Heart right ventricle (tissue), 16 donors: ENCODE results near the gene PXDN. TPM values are rescaled to one million over a fixed set of nuclear protein-coding genes. Genes with fewer than 3 reads are reported as not detected.

Source experiments
- ATAC-seq, 8 donors: fragments of 200-7000 bp; cut with Tn5 transposase; one replicate each; pipeline ENCODE4 v1.9.1; 2020; ENCODE audit warnings: mild to moderate bottlenecking in 8 of 8, moderate library complexity in 8 of 8, moderate number of reproducible peaks in 1 of 8
- DNase-seq, 2 donors: peaks; one replicate each; pipeline ENCODE4 v3.0.0-alpha.2; 2020
- H3K27ac ChIP-seq, 10 donors: fragments of 200-600 bp; sonication (generic) in 2 of 10; one replicate each; pipeline versions ENCODE4 v1.5.0 to v1.8.0; 2020 to 2022; ENCODE audit warnings: mild to moderate bottlenecking in 3 of 10
- H3K27me3 ChIP-seq, 7 donors: fragments of 200-600 bp; one replicate each; pipeline ENCODE4 v1.8.0; 2021 to 2022; ENCODE audit warnings: mild to moderate bottlenecking in 2 of 7
- H3K36me3 ChIP-seq, 9 donors: fragments of 200-600 bp; sonication (generic) in 1 of 9; one replicate each; pipeline versions ENCODE4 v1.5.0 to v1.8.0; 2020 to 2022; ENCODE audit warnings: mild to moderate bottlenecking in 2 of 9
- H3K4me1 ChIP-seq, 9 donors: fragments of 200-600 bp; sonication (generic) in 1 of 9; one replicate each; pipeline versions ENCODE4 v1.5.0 to v1.8.0; 2020 to 2022; ENCODE audit warnings: mild to moderate bottlenecking in 4 of 9
- H3K4me3 ChIP-seq, 10 donors: fragments of 200-600 bp; sonication (generic) in 2 of 10; one replicate each; pipeline versions ENCODE4 v1.5.0 to v1.8.0; 2020 to 2022; ENCODE audit warnings: mild to moderate bottlenecking in 7 of 10, moderate library complexity in 2 of 10
- H3K9me3 ChIP-seq, 11 donors: fragments of 200-600 bp in 10 of 11; sonication (generic) in 2 of 11; one replicate each; pipeline versions ENCODE4 v1.5.0 to v1.8.0; 2013 to 2022; ENCODE audit warnings: mild to moderate bottlenecking in 2 of 11, control low read depth in 1 of 11, moderate library complexity in 1 of 11
- CTCF ChIP-seq, 9 donors: fragments of 200-600 bp; sonication (generic) in 2 of 9; IDR thresholded peaks; one replicate each; pipeline versions ENCODE4 v1.5.0 to v1.8.0; 2021 to 2022; ENCODE audit warnings: antibody characterized with exemption in 9 of 9, mild to moderate bottlenecking in 5 of 9, moderate library complexity in 1 of 9
- WGBS, 2 donors: extraction: QIAGEN DNeasy Blood & Tissue Kit; methylation state at CpG; one replicate each; pipeline ENCODE4 v1.1.7; 2013; ENCODE audit warnings: inconsistent platforms in 1 of 2; 5-methylcytosine and 5-hydroxymethylcytosine counted together
- intact Hi-C, 10 donors: fragments of 100-400 bp; cut with DNase I; formaldehyde crosslinking; loops; one replicate each; pipeline versions ENCODE4 v1.11.1 to v1.14.2; 2022
- polyA plus RNA-seq, 2 donors: library from polyadenylated mRNA; stranded (reverse); fragments of 200-250 nt; gene quantifications; one replicate each; pipeline ENCODE4 v1.2.3, GENCODE V29; 2013
- total RNA-seq, 10 donors: library from RNA; stranded (reverse); fragmentation: NEBNext Ultra II Directional in 3 of 10; extraction: Animal tissue kit (Norgen Biotek cat#: 25700) in 3 of 10; gene quantifications; one replicate each; pipeline versions ENCODE4 v1.2.1 to v1.2.4, GENCODE V29; 2021 to 2023
- donor health status: Arrhythmogenic right ventricular cardiomyopathy.
- donor health status: ischemic (EF 13 %, LVEDD 7.1; RV severe dilation, severe dysfunction).
- donor health status: healthy with polysubstance abuse.
- donor health status: DM: no; HTN: yes; CAD: no.
- donor health status: DM: no; HTN: no; CAD: no.
- donor health status: ischemic (EF 25% LVEDD 6.9; RV normal size, moderate dysfunction).
- donor health status: ischemic (EF 25% LVEDD 5.7; RV mildly dilated, moderate dysfunction).
- donor health status: healthy.
- donor health status: DM: yes; HTN: yes; CAD: no.
- donor health status: Ischemic cardiomyopathy.
- donor health status: ischemic (EF 35%, LVEDD 5.7; RV mildly dilated, moderate dysfunction).
- donor health status: nonischemic (EF 11% LVEDD 7.7; RV severe dilation, severe dysfunction).
- donor health status: DM: yes; HTN: yes; CAD: no.
- donor health status: PGD.
- donor health status: ischemic (EF 29% LVEDD 5.4; RV normal size, mild dysfunction).
- donor health status: nonischemic (EF 23%, LVEDD 6.1; RV moderate dilation, normal function).

Gene PXDN
- total and polyA plus RNA-seq, 12 donors, result 7.8 to 65.0 (median 18.9) TPM

GRCh38 chr2:1713839-1714236 is 30.5 kb downstream of the PXDN start:
- 75 to 78% methylated on average over 10 of the region's 10 CpGs for WGBS, 2 donors
- ATAC-seq (no peak), DNase-seq (no peak)
- Histone ChIP-seq H3K36me3 (no peaks in the 10 kb centered on the region), H3K4me3 (no peak overlapping the region), H3K4me1 (peaks cover 22 to 84% (median 67%) of the 10 kb centered on the region in 9 donors), H3K9me3 (no peaks in the 10 kb centered on the region), H3K27me3 (no peaks in the 10 kb centered on the region), H3K27ac (peak overlapping the region in 7 of 10 donors; percentile 6 to 82 (median 75))
- intact Hi-C loops, result no loop called here
- no peak for TF ChIP-seq CTCF (IDR thresholded peaks at IDR 0.05)

- intact Hi-C loops, result no loop called here
- peaks cover 26 to 87% (median 72%) of the 10 kb centered on the region in 9 donors for H3K4me1 ChIP-seq
Measured at GRCh38 chr2:1713142-1713838, 31.0 kb downstream of the PXDN start.

GRCh38 chr2:1709946-1710560 is 34.3 kb downstream of the PXDN start:
- 87% methylated on average over 15 of the region's 15 CpGs for WGBS, 2 donors
- DNase-seq (peak in 1 of 2 donors; percentile 3), ATAC-seq (no peak)
- Histone ChIP-seq H3K27me3 (peaks cover 0 to 3% (median 0%) of the 10 kb centered on the region in 7 donors), H3K4me1 (peaks cover 20 to 75% (median 64%) of the 10 kb centered on the region in 9 donors), H3K9me3 (no peaks in the 10 kb centered on the region), H3K36me3 (no peaks in the 10 kb centered on the region), H3K4me3 (no peak overlapping the region), H3K27ac (peak overlapping the region in 1 of 10 donors; percentile 86)
- no peak for TF ChIP-seq CTCF (IDR thresholded peaks at IDR 0.05)
- intact Hi-C loops, result loop anchor here in 2 of 10 donors (5.0 kb wide), 1 partner anchor 32 kb away; the partner anchor contains the start of gene PXDN (in 2 of the 2)

More at GRCh38 chr2:1713142-1713838, 31.0 kb downstream of the PXDN start:
- no peak for ATAC-seq
- TF ChIP-seq CTCF (IDR thresholded peaks at IDR 0.05), result no peak
- no peaks in the 10 kb centered on the region for H3K9me3 ChIP-seq
- no peak for DNase-seq
- WGBS, 2 donors, result 87 to 89% methylated on average over 22 of the region's 22 CpGs
- H3K4me3 ChIP-seq, result no peak overlapping the region
- H3K27ac ChIP-seq, result peak overlapping the region in 7 of 10 donors; percentile 21 to 82 (median 63)
- no peaks in the 10 kb centered on the region for H3K27me3 ChIP-seq
- no peaks in the 10 kb centered on the region for H3K36me3 ChIP-seq

- WGBS, 2 donors, result 75 to 78% methylated on average over 8 of the region's 8 CpGs
- TF ChIP-seq CTCF (IDR thresholded peaks at IDR 0.05), result no peak
- DNase-seq (no peak), ATAC-seq (no peak)
- Histone ChIP-seq H3K36me3 (no peaks in the 10 kb centered on the region), H3K4me1 (peaks cover 18 to 72% (median 57%) of the 10 kb centered on the region in 9 donors), H3K27me3 (peaks cover 0 to 3% (median 0%) of the 10 kb centered on the region in 7 donors), H3K27ac (peak overlapping the region in 5 of 10 donors; percentile 73 to 86 (median 81)), H3K9me3 (no peaks in the 10 kb centered on the region), H3K4me3 (no peak overlapping the region)
- intact Hi-C loops, result loop anchor here in 2 of 10 donors (5.0 kb wide), 1 partner anchor 33 kb away; the partner anchor contains the start of gene PXDN (in 2 of the 2)
Measured at GRCh38 chr2:1709335-1709605, 35.0 kb downstream of the PXDN start.
